ENCODE data around the gene DTNBP1. TPM values are rescaled to one million over a fixed set of nuclear protein-coding genes. Genes with fewer than 3 reads are reported as not detected.

Gene DTNBP1
- total and polyA plus RNA-seq, 3 donors from 2014 or later = 21.8 to 25.4 (median 22.6) TPM

GRCh38 chr6:15586503-15586902 is 76.3 kb downstream of the DTNBP1 start:
- no peak overlapping the region for H3K27ac ChIP-seq
- no peaks in the 10 kb centered on the region for H3K4me1 ChIP-seq
- H3K9me3 ChIP-seq = no peaks in the 10 kb centered on the region
- H3K4me3 ChIP-seq = no peak overlapping the region
- TF ChIP-seq CTCF (IDR thresholded peaks at IDR 0.05) (no peak), POLR2A (IDR thresholded peaks at IDR 0.05) (no peak)
- DNase-seq = no peak
- no peaks in the 10 kb centered on the region for H3K27me3 ChIP-seq
- intact Hi-C loops (cut with DNase I; ENCODE audit: low total_unique reads) = no loop called here
- no peaks in the 10 kb centered on the region for H3K36me3 ChIP-seq (ENCODE audit: low read depth, missing control alignments)

GRCh38 chr6:15585760-15586214 is 77.0 kb downstream of the DTNBP1 start:
- 92 to 93% methylated on average over 2 of the region's 2 CpGs for WGBS, 2 donors
- DNase-seq = no peak
- H3K9me3 ChIP-seq = no peaks in the 10 kb centered on the region
- H3K27me3 ChIP-seq = no peaks in the 10 kb centered on the region
- no peak overlapping the region for H3K4me3 ChIP-seq
- TF ChIP-seq POLR2A (IDR thresholded peaks at IDR 0.05) (no peak), CTCF (IDR thresholded peaks at IDR 0.05) (no peak)
- H3K4me1 ChIP-seq = no peaks in the 10 kb centered on the region
- no peak overlapping the region for H3K27ac ChIP-seq
- intact Hi-C loops (cut with DNase I; ENCODE audit: low total_unique reads) = no loop called here
- H3K36me3 ChIP-seq (ENCODE audit: low read depth, missing control alignments) = no peaks in the 10 kb centered on the region

- 83 to 89% methylated on average over 1 of the region's 1 CpG for WGBS, 2 donors
- Histone ChIP-seq H3K27me3 (no peaks in the 10 kb centered on the region), H3K4me3 (no peak overlapping the region), H3K4me1 (no peaks in the 10 kb centered on the region), H3K36me3 (ENCODE audit: low read depth, missing control alignments) (no peaks in the 10 kb centered on the region), H3K9me3 (no peaks in the 10 kb centered on the region), H3K27ac (no peak overlapping the region)
- DNase-seq = no peak
- TF ChIP-seq CTCF (IDR thresholded peaks at IDR 0.05) (no peak), POLR2A (IDR thresholded peaks at IDR 0.05) (no peak)
- intact Hi-C loops (cut with DNase I; ENCODE audit: low total_unique reads) = no loop called here
Measured at GRCh38 chr6:15582499-15582898, 80.3 kb downstream of the DTNBP1 start.

GRCh38 chr6:15581751-15582150 is 81.1 kb downstream of the DTNBP1 start:
- no peak for TF ChIP-seq CTCF (IDR thresholded peaks at IDR 0.05)
- no peak for TF ChIP-seq POLR2A (IDR thresholded peaks at IDR 0.05)
- 96 to 97% methylated on average over 4 of the region's 4 CpGs for WGBS, 2 donors
- intact Hi-C loops (cut with DNase I; ENCODE audit: low total_unique reads) = no loop called here
- no peaks in the 10 kb centered on the region for H3K9me3 ChIP-seq
- no peaks in the 10 kb centered on the region for H3K36me3 ChIP-seq (ENCODE audit: low read depth, missing control alignments)
- no peak for DNase-seq
- no peaks in the 10 kb centered on the region for H3K4me1 ChIP-seq
- H3K4me3 ChIP-seq = no peak overlapping the region
- no peaks in the 10 kb centered on the region for H3K27me3 ChIP-seq
- H3K27ac ChIP-seq = no peak overlapping the region

GRCh38 chr6:15580326-15580725 is 82.5 kb downstream of the DTNBP1 start:
- H3K4me3 ChIP-seq = no peak overlapping the region
- DNase-seq = no peak
- TF ChIP-seq CTCF (IDR thresholded peaks at IDR 0.05) = no peak
- no peak for TF ChIP-seq POLR2A (IDR thresholded peaks at IDR 0.05)
- WGBS, 2 donors = 84 to 89% methylated on average over 2 of the region's 2 CpGs
- intact Hi-C loops (cut with DNase I; ENCODE audit: low total_unique reads) = no loop called here
- no peaks in the 10 kb centered on the region for H3K9me3 ChIP-seq
- no peak overlapping the region for H3K27ac ChIP-seq
- no peaks in the 10 kb centered on the region for H3K4me1 ChIP-seq
- H3K27me3 ChIP-seq = no peaks in the 10 kb centered on the region
- no peaks in the 10 kb centered on the region for H3K36me3 ChIP-seq (ENCODE audit: low read depth, missing control alignments)

Measured in testis (tissue), 3 donors.